Parathyroid adenoma (tissue), 2 donors: ENCODE data around the gene VSIG1.

Experiments
- H2AFZ ChIP-seq: fragments of 300-600 bp; sonication (generic); one replicate; pipeline ENCODE4 v1.7.0; 2017; ENCODE audit warnings: antibody characterized with exemption, mild to moderate bottlenecking
- H3K27ac ChIP-seq: fragments of 300-600 bp; sonication (generic); one replicate; pipeline ENCODE4 v1.7.0; 2017
- H3K27me3 ChIP-seq: fragments of 300-600 bp; sonication (generic); one replicate; pipeline ENCODE4 v1.7.0; 2017; ENCODE audit warnings: low read length; ENCODE audit not compliant: control insufficient read depth, insufficient read depth
- H3K36me3 ChIP-seq: fragments of 300-600 bp; sonication (generic); one replicate; pipeline ENCODE4 v1.7.0; 2017; ENCODE audit warnings: low read length; ENCODE audit not compliant: control insufficient read depth, insufficient read depth
- H3K4me1 ChIP-seq: fragments of 300-600 bp; sonication (generic); one replicate; pipeline ENCODE4 v1.7.0; 2017; ENCODE audit warnings: control low read depth
- H3K4me2 ChIP-seq: fragments of 300-600 bp; sonication (generic); one replicate; pipeline ENCODE4 v1.7.0; 2017; ENCODE audit warnings: low read length
- H3K4me3 ChIP-seq: fragments of 300-600 bp; sonication (generic); one replicate; pipeline ENCODE4 v1.7.0; 2017; ENCODE audit warnings: low read depth, low read length
- H3K79me2 ChIP-seq: fragments of 300-600 bp; sonication (generic); one replicate; pipeline ENCODE4 v1.7.0; 2017; ENCODE audit warnings: control low read depth
- H3K9ac ChIP-seq: fragments of 300-600 bp; sonication (generic); one replicate; pipeline ENCODE4 v1.7.0; 2017; ENCODE audit warnings: mild to moderate bottlenecking
- H3K9me3 ChIP-seq: fragments of 300-600 bp; sonication (generic); one replicate; pipeline ENCODE4 v1.7.0; 2017; ENCODE audit warnings: low read length; ENCODE audit not compliant: control insufficient read depth
- CTCF ChIP-seq: fragments of 300-600 bp; sonication (generic); IDR thresholded peaks from one replicate; pipeline ENCODE4 v1.7.0; 2017; ENCODE audit warnings: antibody characterized with exemption, mild to moderate bottlenecking
- donor health status: primary hyperparathyroidism.

The VSIG1 gene

GRCh38 chrX:108123591-108124366 is 78.9 kb downstream of the VSIG1 start:
- Histone ChIP-seq H3K27me3 (no peaks in the 10 kb centered on the region), H3K36me3 (no peaks in the 10 kb centered on the region), H3K4me2 (no peak overlapping the region), H2AFZ (no peak overlapping the region), H3K79me2 (no peaks in the 10 kb centered on the region), H3K9ac (no peak overlapping the region), H3K4me1 (no peaks in the 10 kb centered on the region), H3K27ac (no peak overlapping the region), H3K9me3 (no peaks in the 10 kb centered on the region), H3K4me3 (no peak overlapping the region)
- TF ChIP-seq CTCF: no peak

GRCh38 chrX:108126661-108127060 is 81.8 kb downstream of the VSIG1 start:
- Histone ChIP-seq H2AFZ (no peak overlapping the region), H3K4me3 (no peak overlapping the region), H3K36me3 (no peaks in the 10 kb centered on the region), H3K4me2 (no peak overlapping the region), H3K79me2 (no peaks in the 10 kb centered on the region), H3K9ac (no peak overlapping the region), H3K9me3 (no peaks in the 10 kb centered on the region), H3K27ac (no peak overlapping the region), H3K4me1 (no peaks in the 10 kb centered on the region), H3K27me3 (no peaks in the 10 kb centered on the region)
- no peak for TF ChIP-seq CTCF

GRCh38 chrX:108127152-108127551 is 82.3 kb downstream of the VSIG1 start:
- no peaks in the 10 kb centered on the region for H3K27me3 ChIP-seq
- H3K9ac ChIP-seq: no peak overlapping the region
- H3K4me3 ChIP-seq: no peak overlapping the region
- TF ChIP-seq CTCF: no peak
- H3K4me2 ChIP-seq: no peak overlapping the region
- no peaks in the 10 kb centered on the region for H3K36me3 ChIP-seq
- no peaks in the 10 kb centered on the region for H3K9me3 ChIP-seq
- H2AFZ ChIP-seq: no peak overlapping the region
- no peaks in the 10 kb centered on the region for H3K4me1 ChIP-seq
- H3K79me2 ChIP-seq: no peaks in the 10 kb centered on the region
- H3K27ac ChIP-seq: no peak overlapping the region
